GM19468 (cell line): ENCODE results near the gene TLE1.

Source experiments
- ATAC-seq: cut with Tn5 transposase; IDR thresholded peaks from one replicate; pipeline ENCODE4 v1.9.1; 2021; ENCODE audit warnings: mild to moderate bottlenecking, moderate library complexity, moderate number of reproducible peaks; ENCODE audit not compliant: unreplicated experiment; ENCODE audit errors: extremely low read depth

Gene TLE1

GRCh38 chr9:81588148-81588871 lies 101.0 kb downstream of the TLE1 start:
- no peak for ATAC-seq

GRCh38 chr9:81586786-81587185 lies 102.6 kb downstream of the TLE1 start:
- ATAC-seq: no peak

GRCh38 chr9:81585191-81585763 lies 104.1 kb downstream of the TLE1 start:
- no peak for ATAC-seq

- no peak for ATAC-seq
Observed at GRCh38 chr9:81584099-81584498, 105.2 kb downstream of the TLE1 start.

- ATAC-seq: no peak
Observed at GRCh38 chr9:81581986-81582385, 107.4 kb downstream of the TLE1 start.

- no peak for ATAC-seq
Observed at GRCh38 chr9:81579381-81579780, 110.0 kb downstream of the TLE1 start.

- no peak for ATAC-seq
Observed at GRCh38 chr9:81578606-81579005, 110.7 kb downstream of the TLE1 start.

- no peak for ATAC-seq
Observed at GRCh38 chr9:81575956-81576355, 113.4 kb downstream of the TLE1 start.

GRCh38 chr9:81574405-81574804 lies 114.9 kb downstream of the TLE1 start:
- ATAC-seq: no peak

- no peak for ATAC-seq
Observed at GRCh38 chr9:81573415-81574321, 115.7 kb downstream of the TLE1 start.

- ATAC-seq: no peak
Observed at GRCh38 chr9:81570083-81570482, 119.3 kb downstream of the TLE1 start.

GRCh38 chr9:81566074-81566698 lies 123.2 kb downstream of the TLE1 start:
- no peak for ATAC-seq

- ATAC-seq: no peak
Observed at GRCh38 chr9:81565609-81566008, 123.7 kb downstream of the TLE1 start.

- no peak for ATAC-seq
Observed at GRCh38 chr9:81565144-81565543, 124.2 kb downstream of the TLE1 start.

GRCh38 chr9:81564632-81565031 lies 124.7 kb downstream of the TLE1 start:
- ATAC-seq: no peak

- no peak for ATAC-seq
Observed at GRCh38 chr9:81563739-81564138, 125.6 kb downstream of the TLE1 start.

- no peak for ATAC-seq
Observed at GRCh38 chr9:81563020-81563407, 126.3 kb downstream of the TLE1 start.

GRCh38 chr9:81562231-81563019 lies 126.9 kb downstream of the TLE1 start:
- ATAC-seq: no peak

- ATAC-seq: no peak
Observed at GRCh38 chr9:81560851-81561732, 128.3 kb downstream of the TLE1 start.
